Loucy (cell line): ENCODE measurements around the gene ADISSP.

Experiments used
- H2AFZ ChIP-seq: fragments of 200-600 bp; sonication (generic); 2 replicates; pipeline ENCODE4 v1.6.0; 2016; ENCODE audit warnings: antibody characterized with exemption, mild to moderate bottlenecking, low read length, moderate library complexity
- H3F3A ChIP-seq: fragments of 200-600 bp; 2 replicates; pipeline ENCODE4 v1.6.0; 2016; ENCODE audit warnings: antibody characterized with exemption, low read depth, mild to moderate bottlenecking
- H3K27me3 ChIP-seq: fragments of 200-600 bp; sonication (generic); 2 replicates; pipeline ENCODE4 v1.6.1; 2014; ENCODE audit warnings: low read length, mild to moderate bottlenecking; ENCODE audit not compliant: insufficient read depth, poor library complexity, severe bottlenecking
- H3K36me3 ChIP-seq: fragments of 200-600 bp; sonication (generic); 2 replicates; pipeline ENCODE4 v1.6.1; 2016; ENCODE audit warnings: low read length; ENCODE audit not compliant: insufficient read depth
- H3K4me1 ChIP-seq: fragments of 200-600 bp; sonication (generic); 2 replicates; pipeline ENCODE4 v1.5.1; 2014; ENCODE audit warnings: low read length, mild to moderate bottlenecking; ENCODE audit not compliant: insufficient read depth, poor library complexity, severe bottlenecking
- H3K4me2 ChIP-seq: fragments of 200-600 bp; sonication (generic); 2 replicates; pipeline ENCODE4 v1.6.0; 2014; ENCODE audit warnings: antibody characterized with exemption, low read length, low read depth, mild to moderate bottlenecking; ENCODE audit not compliant: poor library complexity, severe bottlenecking
- H3K4me3 ChIP-seq: fragments of 200-600 bp; sonication (generic); 2 replicates; pipeline ENCODE4 v1.5.1; 2014; ENCODE audit warnings: low read length, mild to moderate bottlenecking, mixed read lengths; ENCODE audit not compliant: poor library complexity, severe bottlenecking
- H3K79me2 ChIP-seq: fragments of 200-600 bp; sonication (generic); 2 replicates; pipeline ENCODE4 v1.6.1; 2014; ENCODE audit warnings: low read length; ENCODE audit not compliant: insufficient read depth
- H3K9ac ChIP-seq: fragments of 200-600 bp; sonication (generic); 2 replicates; pipeline ENCODE4 v1.6.0; 2014; ENCODE audit warnings: mild to moderate bottlenecking, low read depth, low read length, moderate library complexity; ENCODE audit not compliant: poor library complexity, severe bottlenecking
- H3K9me2 ChIP-seq: fragments of 200-600 bp; sonication (generic); replicated peaks from 2 replicates; pipeline ENCODE4 v1.6.1; 2016; ENCODE audit warnings: low read depth, low read length, mixed read lengths
- H3K9me3 ChIP-seq: fragments of 200-600 bp; sonication (generic); 2 replicates; pipeline ENCODE4 v1.6.1; 2014; ENCODE audit warnings: mild to moderate bottlenecking, antibody characterized with exemption, low read length, low read depth; ENCODE audit not compliant: insufficient read depth
- H4K20me1 ChIP-seq: fragments of 200-600 bp; sonication (generic); 2 replicates; pipeline ENCODE4 v1.6.0; 2014; ENCODE audit warnings: antibody characterized with exemption, low read length, mild to moderate bottlenecking; ENCODE audit not compliant: insufficient read depth, poor library complexity, severe bottlenecking
- EZH2phosphoT487 ChIP-seq: fragments of 200-600 bp; IDR thresholded peaks from 2 replicates; pipeline ENCODE4 v1.6.1; 2018; ENCODE audit warnings: antibody characterized with exemption, mild to moderate bottlenecking, moderate library complexity, borderline replicate concordance
- TF ChIP-seq, protein P1 (sequence below): fragments of 200-600 bp; sonication (generic); conservative IDR thresholded peaks from 2 replicates; pipeline ENCODE4 v1.5.1; 2014; ENCODE audit warnings: mild to moderate bottlenecking, antibody characterized with exemption, low read length

The ADISSP gene

DNA sequence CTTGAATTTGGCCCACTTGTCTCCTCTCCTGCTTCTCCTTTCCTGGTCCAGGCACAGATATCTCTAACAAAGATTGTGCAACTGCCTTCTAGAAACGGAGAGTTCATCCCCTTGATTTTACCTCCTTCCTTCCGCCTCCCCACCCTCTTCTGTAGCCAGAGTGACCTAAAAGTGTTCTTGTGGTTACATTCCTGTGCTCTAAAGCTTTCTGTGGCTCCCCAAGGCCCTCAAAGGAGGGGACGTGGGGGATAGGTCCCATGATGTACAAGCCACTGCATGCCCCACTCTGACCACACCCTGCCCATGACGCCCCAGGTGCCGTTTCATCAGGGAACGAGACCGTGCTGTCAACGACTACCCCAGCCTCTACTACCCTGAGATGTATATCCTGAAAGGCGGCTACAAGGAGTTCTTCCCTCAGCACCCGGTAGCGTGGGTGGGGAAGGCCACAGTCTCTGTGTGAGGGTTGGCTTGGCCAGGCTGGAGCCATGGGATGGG is 36.8 kb upstream of the ADISSP start:
- H3K9ac ChIP-seq: no peak overlapping the region
- no peaks in the 10 kb centered on the region for H3K9me3 ChIP-seq
- H4K20me1 ChIP-seq: peaks cover 10% of the 10 kb centered on the region
- H3K4me1 ChIP-seq: peaks cover 7% of the 10 kb centered on the region
- H3K79me2 ChIP-seq: peaks cover 23% of the 10 kb centered on the region
- no peaks in the 10 kb centered on the region for H3K27me3 ChIP-seq
- no peaks in the 10 kb centered on the region for H3K9me2 ChIP-seq
- TF ChIP-seq, protein P1, sequence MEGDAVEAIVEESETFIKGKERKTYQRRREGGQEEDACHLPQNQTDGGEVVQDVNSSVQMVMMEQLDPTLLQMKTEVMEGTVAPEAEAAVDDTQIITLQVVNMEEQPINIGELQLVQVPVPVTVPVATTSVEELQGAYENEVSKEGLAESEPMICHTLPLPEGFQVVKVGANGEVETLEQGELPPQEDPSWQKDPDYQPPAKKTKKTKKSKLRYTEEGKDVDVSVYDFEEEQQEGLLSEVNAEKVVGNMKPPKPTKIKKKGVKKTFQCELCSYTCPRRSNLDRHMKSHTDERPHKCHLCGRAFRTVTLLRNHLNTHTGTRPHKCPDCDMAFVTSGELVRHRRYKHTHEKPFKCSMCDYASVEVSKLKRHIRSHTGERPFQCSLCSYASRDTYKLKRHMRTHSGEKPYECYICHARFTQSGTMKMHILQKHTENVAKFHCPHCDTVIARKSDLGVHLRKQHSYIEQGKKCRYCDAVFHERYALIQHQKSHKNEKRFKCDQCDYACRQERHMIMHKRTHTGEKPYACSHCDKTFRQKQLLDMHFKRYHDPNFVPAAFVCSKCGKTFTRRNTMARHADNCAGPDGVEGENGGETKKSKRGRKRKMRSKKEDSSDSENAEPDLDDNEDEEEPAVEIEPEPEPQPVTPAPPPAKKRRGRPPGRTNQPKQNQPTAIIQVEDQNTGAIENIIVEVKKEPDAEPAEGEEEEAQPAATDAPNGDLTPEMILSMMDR: no peak
- TF ChIP-seq EZH2phosphoT487: no peak
- H3F3A ChIP-seq: peaks cover 5% of the 10 kb centered on the region; the same call in 1 of the 2 replicates
- no peak overlapping the region for H3K4me2 ChIP-seq
- H2AFZ ChIP-seq: no peak overlapping the region
- H3K36me3 ChIP-seq: peaks cover 57% of the 10 kb centered on the region; the same call in 1 of the 2 replicates
- no peak overlapping the region for H3K4me3 ChIP-seq

DNA sequence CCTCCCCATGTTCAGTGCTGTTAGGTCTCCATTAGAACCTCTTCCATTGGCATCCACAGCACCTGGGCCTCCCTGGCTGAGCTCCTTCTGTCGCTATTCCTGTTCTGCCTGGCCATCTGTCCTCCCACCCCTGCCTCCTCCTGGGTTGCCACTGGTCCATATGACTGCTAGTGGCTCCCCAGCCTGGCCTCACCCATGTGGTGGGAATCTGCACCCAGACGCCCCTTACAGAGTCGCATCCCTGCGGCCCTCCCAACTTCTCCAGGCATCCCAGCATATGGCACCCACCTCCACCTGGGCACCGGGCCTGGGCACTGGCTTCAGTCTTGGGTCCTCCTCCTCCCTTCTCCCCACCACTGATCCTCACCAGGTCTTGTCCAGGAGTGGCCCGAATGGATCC is 36.3 kb upstream of the ADISSP start:
- Histone ChIP-seq H3K9me3 (no peaks in the 10 kb centered on the region), H2AFZ (no peak overlapping the region), H4K20me1 (peaks cover 13% of the 10 kb centered on the region), H3K79me2 (peaks cover 27% of the 10 kb centered on the region), H3K9ac (no peak overlapping the region), H3K9me2 (no peaks in the 10 kb centered on the region), H3K4me3 (no peak overlapping the region), H3K36me3 (peaks cover 57% of the 10 kb centered on the region; the same call in 1 of the 2 replicates), H3F3A (peaks cover 5% of the 10 kb centered on the region; the same call in 1 of the 2 replicates), H3K4me1 (peaks cover 12% of the 10 kb centered on the region), H3K27me3 (no peaks in the 10 kb centered on the region), H3K4me2 (no peak overlapping the region)
- TF ChIP-seq EZH2phosphoT487: no peak
- TF ChIP-seq, protein P1: no peak

DNA sequence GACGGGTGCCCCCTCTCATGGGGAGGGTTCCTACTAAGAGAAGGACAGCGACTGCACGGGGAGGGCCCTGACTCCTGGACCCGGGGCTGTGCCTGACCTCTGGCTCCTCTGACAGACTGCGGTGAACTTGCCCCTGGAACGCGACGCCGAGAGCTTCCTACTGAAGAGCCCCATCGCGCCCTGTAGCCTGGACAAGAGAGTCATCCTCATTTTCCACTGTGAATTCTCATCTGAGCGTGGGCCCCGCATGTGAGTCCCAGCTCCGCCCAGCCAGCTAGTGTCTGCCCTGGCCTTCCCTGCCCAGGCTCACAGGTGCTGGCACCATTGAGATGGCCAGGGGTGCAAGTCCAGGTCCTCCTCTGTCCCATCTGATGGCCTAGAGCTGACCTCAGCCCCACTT is 35.7 kb upstream of the ADISSP start:
- TF ChIP-seq EZH2phosphoT487: no peak
- Histone ChIP-seq H3K4me1 (peaks cover 17% of the 10 kb centered on the region), H2AFZ (no peak overlapping the region), H3F3A (peaks cover 5% of the 10 kb centered on the region; the same call in 1 of the 2 replicates), H3K9me3 (no peaks in the 10 kb centered on the region), H3K79me2 (peaks cover 33% of the 10 kb centered on the region), H3K9ac (no peak overlapping the region), H3K9me2 (no peaks in the 10 kb centered on the region), H3K36me3 (peaks cover 57% of the 10 kb centered on the region; the same call in 1 of the 2 replicates), H3K27me3 (no peaks in the 10 kb centered on the region), H4K20me1 (peaks cover 19% of the 10 kb centered on the region), H3K4me3 (no peak overlapping the region), H3K4me2 (no peak overlapping the region)
